ENCODE measurements around the gene ZNF585A. TPM values are rescaled to one million over a fixed set of nuclear protein-coding genes. Genes with fewer than 3 reads are reported as not detected.
A peak's percentile ranks its signal among the peaks of the same experiment; 100 is the strongest.
"Not testable (repeated sequence)": the region's sequence is repeated elsewhere in the genome, so short reads cannot be mapped to it uniquely, and the experiment has no call there.

The ZNF585A gene
- polyA plus RNA-seq (2013, experiment 1 of 2; ENCODE audit: insufficient read length) = 6.4 TPM
- 7.4 TPM for polyA plus RNA-seq (2013, experiment 2 of 2; ENCODE audit: insufficient read length)

GRCh38 chr19:37172368-37173366, at the start of gene ZNF585A:
Gene ZNF585A, minus strand, starts transcription at chr19:37172695. Its CDS starts 2,785 bp downstream, at chr19:37169910.
- DNase-seq = peak; percentile 97

GRCh38 chr19:37221136-37221535, 48.6 kb upstream of the ZNF585A start:
- DNase-seq = no peak

- DNase-seq = no peak
These were observed 47.9 kb upstream of the ZNF585A start for GRCh38 chr19:37220383-37220782.

GRCh38 chr19:37218592-37218935, 46.1 kb upstream of the ZNF585A start:
- peak; percentile 6 for DNase-seq

- DNase-seq = peak; percentile 89
These were observed 45.5 kb upstream of the ZNF585A start, which contains the start of gene ZNF383 for GRCh38 chr19:37217775-37218591. Gene ZNF383, plus strand, starts transcription at chr19:37218214. Its CDS starts 12,240 bp downstream, at chr19:37230454.

GRCh38 chr19:37217480-37217774, 44.9 kb upstream of the ZNF585A start:
- no peak for DNase-seq

- DNase-seq = no peak
These were observed 25.3 kb upstream of the ZNF585A start for GRCh38 chr19:37197768-37198167.

GRCh38 chr19:37197115-37197514, 24.6 kb upstream of the ZNF585A start:
- DNase-seq = not testable (repeated sequence)

GRCh38 chr19:37195248-37195647, 22.8 kb upstream of the ZNF585A start:
- not testable (repeated sequence) for DNase-seq

GRCh38 chr19:37186071-37186470, 13.6 kb upstream of the ZNF585A start:
- DNase-seq = not testable (repeated sequence)

GRCh38 chr19:37165635-37166034, 6.9 kb downstream of the ZNF585A start:
- DNase-seq = no peak

- DNase-seq = no peak
These were observed 12.3 kb downstream of the ZNF585A start for GRCh38 chr19:37160153-37160552.

- DNase-seq = no peak
These were observed 24.3 kb downstream of the ZNF585A start for GRCh38 chr19:37148214-37148613.

- no peak for DNase-seq
These were observed 36.4 kb downstream of the ZNF585A start for GRCh38 chr19:37136111-37136510.

GRCh38 chr19:37128821-37129177, 43.7 kb downstream of the ZNF585A start:
- DNase-seq = no peak

GRCh38 chr19:37127999-37128820, 44.3 kb downstream of the ZNF585A start:
- no peak for DNase-seq

GRCh38 chr19:37122093-37122492, 50.4 kb downstream of the ZNF585A start:
- not testable (repeated sequence) for DNase-seq

GRCh38 chr19:37114001-37114400, 58.5 kb downstream of the ZNF585A start:
- no peak for DNase-seq

GRCh38 chr19:37111753-37112152, 60.7 kb downstream of the ZNF585A start:
- not testable (repeated sequence) for DNase-seq

- DNase-seq = not testable (repeated sequence)
These were observed 68.4 kb downstream of the ZNF585A start for GRCh38 chr19:37104135-37104534.

GRCh38 chr19:37098570-37098969, 73.9 kb downstream of the ZNF585A start:
- DNase-seq = no peak

GRCh38 chr19:37095859-37096258, 76.6 kb downstream of the ZNF585A start:
- no peak for DNase-seq
